ENCODE data around the gene RPL12. TPM values are rescaled to one million over a fixed set of nuclear protein-coding genes. Genes with fewer than 3 reads are reported as not detected.

RPL12 gene
- total and polyA plus RNA-seq, 2 donors (not counting 1 experiment from before 2014, with no cell fraction given) = 1,334 to 3,459 TPM

DNA sequence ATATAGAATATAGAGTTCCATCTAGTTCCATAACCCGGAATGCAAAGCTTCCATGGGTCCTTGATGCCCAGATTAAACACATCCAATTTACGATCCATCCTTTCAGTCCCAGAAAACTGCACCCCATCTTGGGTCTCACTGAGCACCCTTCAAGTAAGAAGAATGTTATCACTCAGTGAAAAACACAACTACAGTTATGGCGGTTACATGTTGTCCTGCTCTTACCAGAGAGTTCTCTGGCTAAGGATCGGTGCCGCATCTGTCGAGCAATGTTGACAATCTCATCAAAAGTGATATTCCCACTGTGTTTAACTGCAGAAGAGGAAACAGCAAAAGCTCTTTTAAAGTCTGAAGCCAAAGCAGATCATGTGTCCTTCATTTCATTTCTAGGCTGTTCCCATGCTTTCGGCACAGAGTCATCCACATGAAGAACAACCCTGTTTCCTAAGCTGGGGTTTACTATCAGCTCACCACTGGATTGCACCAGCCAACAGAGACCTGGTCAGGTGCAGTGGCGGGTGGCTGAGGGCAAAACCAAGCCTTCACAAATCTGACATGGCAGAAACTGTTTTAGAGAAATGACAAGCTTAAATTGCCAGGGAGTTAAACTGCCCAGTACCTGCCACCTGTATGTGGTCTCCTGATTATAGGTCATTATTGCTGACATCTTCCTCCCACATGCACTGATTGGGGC, 2.9 kb downstream of the RPL12 start:
- Mint-ChIP-seq H3K4me1 (peaks cover 48% of the 10 kb centered on the region), H3K9me3 (ENCODE audit: insufficient read depth) (no peaks in the 10 kb centered on the region), H3K27ac (peak overlapping the region; percentile 98), H3K27me3 (no peaks in the 10 kb centered on the region), H3K4me3 (peak overlapping the region; percentile 47)
- peaks cover 48% of the 10 kb centered on the region for H4K20me1 ChIP-seq (ENCODE audit: control insufficient read depth, insufficient read depth, low read length, poor library complexity, severe bottlenecking)
- DNase-seq (no peak), ATAC-seq (ENCODE audit: low read depth) (no peak)
- no peak overlapping the region for H3K4me3 ChIP-seq (ENCODE audit: control extremely low read depth in 1 of 5, extremely low read depth in 1 of 5, insufficient read depth in 1 of 5, low read depth in 2 of 5, low read length in 4 of 5)
- H3K36me3 ChIP-seq (replicated peaks in 1 of 2; ENCODE audit: control extremely low read depth in 1 of 2, control insufficient read depth in 1 of 2, extremely low read depth in 1 of 2, insufficient read depth in 2 of 2, low read length in 1 of 2) = peaks cover 1 to 70% of the 10 kb centered on the region in 2 experiments
- no peak overlapping the region for H2AFZ ChIP-seq (ENCODE audit: insufficient read depth, low read depth, low read length, poor library complexity, severe bottlenecking)
- 94% methylated on average over 8 of the region's 8 CpGs for WGBS (ENCODE audit: insufficient coverage)
- H3K4me1 ChIP-seq (ENCODE audit: control insufficient read depth in 2 of 2, insufficient read depth in 2 of 2, low read length in 2 of 2) = peaks cover 22 to 33% of the 10 kb centered on the region in 2 donors
- H3K27me3 ChIP-seq (replicated peaks in 1 of 4; ENCODE audit: control extremely low read depth in 1 of 4, control insufficient read depth in 3 of 4, insufficient read depth in 4 of 4, low read length in 3 of 4) = no peaks in the 10 kb centered on the region
- peak overlapping the region in 1 of 2 donors; percentile 85 for H3K27ac ChIP-seq (ENCODE audit: low read length in 2 of 2)
- POLR2A ChIA-PET = interaction anchor here (0.6 kb wide), 1 partner anchor 438 kb away, joined by 3 read pairs; no protein-coding TSS in a partner anchor
- peaks cover 21% of the 10 kb centered on the region for H3K79me2 ChIP-seq (ENCODE audit: control insufficient read depth, insufficient read depth, low read length)
- no peak overlapping the region for H3K4me2 ChIP-seq (replicated peaks; ENCODE audit: low read depth, low read length, poor library complexity, severe bottlenecking)
- intact Hi-C loops (cut with micrococcal nuclease) = no loop called here
- CTCF ChIA-PET = interaction anchor here (0.7 kb wide), 1 partner anchor 711 kb away, joined by 3 read pairs; no protein-coding TSS in a partner anchor
- peaks cover 0 to 6% (median 0%) of the 10 kb centered on the region in 3 donors for H3K9me3 ChIP-seq (ENCODE audit: control extremely low read depth in 1 of 3, control insufficient read depth in 2 of 3, insufficient read depth in 1 of 3, low read length in 2 of 3)
- no peak for TF ChIP-seq EZH2 (IDR thresholded peaks at IDR 0.05; ENCODE audit: borderline replicate concordance, insufficient read depth, low read depth, low read length, poor library complexity, severe bottlenecking)
- TF ChIP-seq, protein P1, sequence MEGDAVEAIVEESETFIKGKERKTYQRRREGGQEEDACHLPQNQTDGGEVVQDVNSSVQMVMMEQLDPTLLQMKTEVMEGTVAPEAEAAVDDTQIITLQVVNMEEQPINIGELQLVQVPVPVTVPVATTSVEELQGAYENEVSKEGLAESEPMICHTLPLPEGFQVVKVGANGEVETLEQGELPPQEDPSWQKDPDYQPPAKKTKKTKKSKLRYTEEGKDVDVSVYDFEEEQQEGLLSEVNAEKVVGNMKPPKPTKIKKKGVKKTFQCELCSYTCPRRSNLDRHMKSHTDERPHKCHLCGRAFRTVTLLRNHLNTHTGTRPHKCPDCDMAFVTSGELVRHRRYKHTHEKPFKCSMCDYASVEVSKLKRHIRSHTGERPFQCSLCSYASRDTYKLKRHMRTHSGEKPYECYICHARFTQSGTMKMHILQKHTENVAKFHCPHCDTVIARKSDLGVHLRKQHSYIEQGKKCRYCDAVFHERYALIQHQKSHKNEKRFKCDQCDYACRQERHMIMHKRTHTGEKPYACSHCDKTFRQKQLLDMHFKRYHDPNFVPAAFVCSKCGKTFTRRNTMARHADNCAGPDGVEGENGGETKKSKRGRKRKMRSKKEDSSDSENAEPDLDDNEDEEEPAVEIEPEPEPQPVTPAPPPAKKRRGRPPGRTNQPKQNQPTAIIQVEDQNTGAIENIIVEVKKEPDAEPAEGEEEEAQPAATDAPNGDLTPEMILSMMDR (IDR thresholded peaks at IDR 0.05) = no peak
- no peak overlapping the region for H3K9ac ChIP-seq (ENCODE audit: low read length)
